SK-N-MC (cell line): ENCODE measurements around the gene SMAD3.

Source experiments
- EZH2 ChIP-seq: fragments of 200-600 bp; sonication (generic); IDR thresholded peaks from one replicate; pipeline ENCODE4 v1.6.1; 2017; ENCODE audit warnings: antibody characterized with exemption
- FOXP2 ChIP-seq: optimal IDR thresholded peaks from 2 replicates; pipeline ENCODE3; 2011; ENCODE audit warnings: mild to moderate bottlenecking, moderate library complexity; ENCODE audit not compliant: insufficient read depth; ENCODE audit errors: extremely low read length, control extremely low read depth
- POLR2AphosphoS5 ChIP-seq: IDR thresholded peaks from 2 replicates; pipeline ENCODE4 v1.6.1; 2012; ENCODE audit warnings: mild to moderate bottlenecking, low read depth, low read length, borderline replicate concordance

DNA sequence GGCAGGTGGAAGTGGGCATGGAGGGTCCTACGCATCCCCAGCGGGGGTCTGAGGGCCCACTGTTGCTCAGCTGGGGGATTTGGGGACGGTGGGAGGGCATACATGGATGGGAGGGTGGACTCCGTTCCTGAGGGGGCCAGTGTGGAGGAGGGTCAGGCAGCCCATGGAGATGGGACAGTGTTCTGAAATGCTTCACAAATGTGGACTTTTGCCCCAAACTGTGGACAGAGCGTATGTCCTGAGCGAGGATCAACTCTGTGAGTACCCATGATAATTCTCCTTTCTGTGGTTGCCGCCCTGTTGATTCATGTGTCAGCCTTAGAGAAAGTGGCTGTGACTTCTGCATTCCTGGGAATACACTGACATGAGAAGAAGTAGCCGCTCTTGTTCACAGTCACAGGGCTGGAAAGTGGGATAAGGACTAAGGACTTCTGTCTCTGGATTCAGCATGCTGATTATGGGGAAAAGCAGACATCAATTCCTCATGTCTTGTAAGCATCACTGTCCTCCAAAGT lies 33.4 kb downstream of the SMAD3 start:
- TF ChIP-seq POLR2AphosphoS5, result no peak
- TF ChIP-seq EZH2, result no peak
- no peak for TF ChIP-seq FOXP2
